GM12891 (cell line): ENCODE results near the gene PPP4R4.

Experiments
- POLR2A ChIP-seq: IDR thresholded peaks from 2 replicates; pipeline ENCODE4 v1.6.1; 2011; ENCODE audit warnings: low read depth, low read length, control low read depth
- TAF1 ChIP-seq: IDR thresholded peaks from 2 replicates; pipeline ENCODE4 v1.6.1; 2011; ENCODE audit warnings: low read depth, low read length, control low read depth

DNA sequence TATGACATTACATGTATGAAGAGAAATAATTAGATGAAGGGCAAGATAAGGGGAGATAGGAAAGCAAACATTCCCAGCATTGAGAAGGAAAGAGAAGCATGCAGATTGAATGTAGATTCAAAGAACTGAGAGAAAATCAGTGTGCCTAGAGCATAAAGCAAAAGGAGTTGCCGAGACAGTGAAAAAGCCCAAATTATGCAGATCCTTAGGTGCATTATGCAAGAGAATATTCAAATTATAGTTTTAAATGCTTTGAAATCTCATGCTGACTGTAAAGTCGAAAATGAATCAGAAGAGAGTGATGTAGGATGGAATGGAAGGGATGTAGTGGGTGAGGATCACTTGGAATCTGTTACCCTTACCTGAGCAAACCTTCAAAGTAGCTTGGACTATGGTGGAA lies 49.9 kb downstream of the PPP4R4 start:
- TF ChIP-seq POLR2A = no peak
- TF ChIP-seq TAF1 = no peak
